ENCODE data around the gene SPAG16. TPM values are rescaled to one million over a fixed set of nuclear protein-coding genes. Genes with fewer than 3 reads are reported as not detected.

Gene SPAG16
- total and polyA plus RNA-seq, 2 of the 13 experiments (the other 11 are each of a cell fraction or from before 2014, with no cell fraction given) = 9.6 to 26.5 TPM

GRCh38 chr2:214203214-214203613 lies 919.0 kb downstream of the SPAG16 start:
- Histone ChIP-seq H4K20me1 (ENCODE audit: insufficient read depth, low read length) (no peaks in the 10 kb centered on the region), H3K4me1 (ENCODE audit: insufficient read depth, low read length) (no peaks in the 10 kb centered on the region), H3K27ac (ENCODE audit: extremely low read length, insufficient read depth, low read length) (no peak overlapping the region), H3K4me3 (replicated peaks in 1 of 3; ENCODE audit: insufficient read depth in 1 of 3, low read depth in 2 of 3, low read length in 3 of 3) (no peak overlapping the region), H3K9ac (ENCODE audit: insufficient read depth, low read depth, low read length) (no peak overlapping the region), H3K79me2 (ENCODE audit: insufficient read depth, low read length) (no peaks in the 10 kb centered on the region), H3K4me2 (ENCODE audit: low read depth, low read length) (no peak overlapping the region), H3K36me3 (replicated peaks in 1 of 2; ENCODE audit: control insufficient read depth in 1 of 2, insufficient read depth in 2 of 2, low read length in 2 of 2) (no peaks in the 10 kb centered on the region), H3K27me3 (ENCODE audit: control insufficient read depth in 1 of 2, insufficient read depth in 2 of 2, low read length in 2 of 2) (no peaks in the 10 kb centered on the region), H3K9me3 (ENCODE audit: low read length) (no peaks in the 10 kb centered on the region), H2AFZ (ENCODE audit: low read length) (no peak overlapping the region)
- FAIRE-seq = no peak
- CTCF ChIA-PET (ENCODE audit: low intra/inter-chr PET ratio, low total read pairs) = no interaction called here
- TF ChIP-seq, protein P1, sequence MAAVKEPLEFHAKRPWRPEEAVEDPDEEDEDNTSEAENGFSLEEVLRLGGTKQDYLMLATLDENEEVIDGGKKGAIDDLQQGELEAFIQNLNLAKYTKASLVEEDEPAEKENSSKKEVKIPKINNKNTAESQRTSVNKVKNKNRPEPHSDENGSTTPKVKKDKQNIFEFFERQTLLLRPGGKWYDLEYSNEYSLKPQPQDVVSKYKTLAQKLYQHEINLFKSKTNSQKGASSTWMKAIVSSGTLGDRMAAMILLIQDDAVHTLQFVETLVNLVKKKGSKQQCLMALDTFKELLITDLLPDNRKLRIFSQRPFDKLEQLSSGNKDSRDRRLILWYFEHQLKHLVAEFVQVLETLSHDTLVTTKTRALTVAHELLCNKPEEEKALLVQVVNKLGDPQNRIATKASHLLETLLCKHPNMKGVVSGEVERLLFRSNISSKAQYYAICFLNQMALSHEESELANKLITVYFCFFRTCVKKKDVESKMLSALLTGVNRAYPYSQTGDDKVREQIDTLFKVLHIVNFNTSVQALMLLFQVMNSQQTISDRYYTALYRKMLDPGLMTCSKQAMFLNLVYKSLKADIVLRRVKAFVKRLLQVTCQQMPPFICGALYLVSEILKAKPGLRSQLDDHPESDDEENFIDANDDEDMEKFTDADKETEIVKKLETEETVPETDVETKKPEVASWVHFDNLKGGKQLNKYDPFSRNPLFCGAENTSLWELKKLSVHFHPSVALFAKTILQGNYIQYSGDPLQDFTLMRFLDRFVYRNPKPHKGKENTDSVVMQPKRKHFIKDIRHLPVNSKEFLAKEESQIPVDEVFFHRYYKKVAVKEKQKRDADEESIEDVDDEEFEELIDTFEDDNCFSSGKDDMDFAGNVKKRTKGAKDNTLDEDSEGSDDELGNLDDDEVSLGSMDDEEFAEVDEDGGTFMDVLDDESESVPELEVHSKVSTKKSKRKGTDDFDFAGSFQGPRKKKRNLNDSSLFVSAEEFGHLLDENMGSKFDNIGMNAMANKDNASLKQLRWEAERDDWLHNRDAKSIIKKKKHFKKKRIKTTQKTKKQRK (IDR thresholded peaks at IDR 0.05; ENCODE audit: low read length) = no peak
- TF ChIP-seq ZNF674 (CRISPR knock-in tag; IDR thresholded peaks at IDR 0.05; ENCODE audit: low read depth) (no peak), MEIS2 (CRISPR knock-in tag; IDR thresholded peaks at IDR 0.05) (no peak), ZNF232 (CRISPR knock-in tag; IDR thresholded peaks at IDR 0.05; ENCODE audit: borderline replicate concordance) (no peak), HMG20B (CRISPR knock-in tag; conservative IDR thresholded peaks at IDR 0.05) (no peak), ZBTB42 (CRISPR knock-in tag; IDR thresholded peaks at IDR 0.05) (no peak)
- DNase-seq (ENCODE audit: low spot score) = no peak
- intact Hi-C loops (cut with micrococcal nuclease; ENCODE audit: unreplicated experiment) (no loop called here), in situ Hi-C loops (cut with HindIII; ENCODE audit: extremely low pct_ligation_motif_present, low pct_unique_long_range_greater_than_20kb) (no loop called here)
- ATAC-seq = no peak
- WGBS (ENCODE audit: low lambda C conversion rate) = 3% methylated on average over 3 of the region's 3 CpGs
- no TSS peak for BruUV-seq (replicated peaks)
- POLR2A ChIA-PET = no interaction called here
